SK-N-SH (cell line): ENCODE measurements around the gene VDR. TPM values are rescaled to one million over a fixed set of nuclear protein-coding genes. Genes with fewer than 3 reads are reported as not detected.
A peak's percentile ranks its signal among the peaks of the same experiment; 100 is the strongest.

Source experiments
- CTCF ChIA-PET: fragments of 300-600, 350-600 bp; formaldehyde crosslinking; extraction: SDS; loops from one replicate; lab custom pipeline; 2021; lab: Yijun Ruan, JAX
- POLR2A ChIA-PET: fragments of 350-600 bp; sonication (Branson Sonifier 250); formaldehyde crosslinking; extraction: SDS; loops from one replicate; lab custom pipeline; 2020; ENCODE audit warnings: antibody characterized with exemption, inconsistent platforms; lab: Yijun Ruan, JAX
- DNase-seq: peaks from one replicate; pipeline ENCODE4 v3.0.0; 2012
- H2AFZ ChIP-seq: fragments of 200-600 bp; sonication (generic); 2 replicates; pipeline ENCODE4 v1.8.1; 2016; ENCODE audit warnings: antibody characterized with exemption, mild to moderate bottlenecking, low read depth
- H3F3A ChIP-seq: fragments of 200-600 bp; sonication (generic); replicated peaks from 2 replicates; pipeline ENCODE3; 2016; ENCODE audit warnings: antibody characterized with exemption, mild to moderate bottlenecking; ENCODE audit not compliant: insufficient read depth
- H3K27ac ChIP-seq, 2 experiments: fragments of 200-500 bp in 1 of 2; fragments of 200-600 bp in 1 of 2; sonication (Bioruptor generic) in 1 of 2; sonication (generic), shearing (Covaris generic) in 1 of 2; 2 replicates each; pipeline versions ENCODE4 v1.5.1 to v1.6.1; 2014 to 2016; ENCODE audit warnings: low read depth in 2 of 2, inconsistent platforms in 1 of 2, low read length in 1 of 2, mild to moderate bottlenecking in 1 of 2, mixed read lengths in 1 of 2
- H3K27me3 ChIP-seq: fragments of 200-600 bp; sonication (generic), shearing (Covaris generic); 2 replicates; pipeline ENCODE4 v1.6.1; 2016; ENCODE audit warnings: mixed run types; ENCODE audit not compliant: insufficient read depth
- H3K36me3 ChIP-seq, 2 experiments: fragments of 200-500 bp in 1 of 2; fragments of 200-600 bp in 1 of 2; sonication (Bioruptor generic) in 1 of 2; sonication (generic) in 1 of 2; replicated peaks in 1 of 2; 2 replicates each; pipeline versions ENCODE3 to v1.5.1; 2014 to 2016; ENCODE audit warnings: low read length in 1 of 2, mild to moderate bottlenecking in 1 of 2; ENCODE audit not compliant: insufficient read depth in 2 of 2, control insufficient read depth in 1 of 2
- H3K4me1 ChIP-seq, 2 experiments: fragments of 200-500 bp in 1 of 2; fragments of 200-600 bp in 1 of 2; sonication (Bioruptor generic) in 1 of 2; sonication (generic), shearing (Covaris generic) in 1 of 2; 2 replicates each; pipeline versions ENCODE4 v1.5.1 to v1.6.1; 2014 to 2016; ENCODE audit warnings: low read depth in 1 of 2, low read length in 1 of 2, mixed run types in 1 of 2; ENCODE audit not compliant: insufficient read depth in 2 of 2, control insufficient read depth in 1 of 2
- H3K4me2 ChIP-seq: fragments of 200-600 bp; sonication (generic), shearing (Covaris generic); 2 replicates; pipeline ENCODE4 v1.6.1; 2017; ENCODE audit warnings: mixed run types
- H3K4me3 ChIP-seq, 2 experiments: fragments of 200-500 bp in 1 of 2; fragments of 200-600 bp in 1 of 2; sonication (Bioruptor generic) in 1 of 2; sonication (generic), shearing (Covaris generic) in 1 of 2; 2 replicates each; pipeline versions ENCODE4 v1.5.1 to v1.8.1; 2014 to 2016; ENCODE audit warnings: low read depth in 2 of 2, inconsistent platforms in 1 of 2, low read length in 1 of 2, mild to moderate bottlenecking in 1 of 2, mixed read lengths in 1 of 2, moderate library complexity in 1 of 2
- H3K79me2 ChIP-seq: fragments of 200-600 bp; sonication (generic); 2 replicates; pipeline ENCODE4 v1.8.1; 2017; ENCODE audit warnings: mild to moderate bottlenecking; ENCODE audit not compliant: insufficient read depth
- H3K9ac ChIP-seq: fragments of 200-600 bp; sonication (generic); 2 replicates; pipeline ENCODE4 v1.6.1; 2017; ENCODE audit warnings: mixed run types
- H3K9me2 ChIP-seq: fragments of 200-600 bp; sonication (generic); 2 replicates; pipeline ENCODE4 v1.6.1; 2017; ENCODE audit warnings: mixed run types
- H3K9me3 ChIP-seq: fragments of 200-600 bp; sonication (generic); 2 replicates; pipeline ENCODE4 v1.6.1; 2017; ENCODE audit warnings: mixed run types, mild to moderate bottlenecking, moderate library complexity
- H4K20me1 ChIP-seq: fragments of 200-600 bp; sonication (generic); 2 replicates; pipeline ENCODE4 v1.6.1; 2017; ENCODE audit warnings: mild to moderate bottlenecking, mixed run types; ENCODE audit not compliant: insufficient read depth
- CHD2 ChIP-seq: fragments of 150-350 bp; IDR thresholded peaks from 2 replicates; pipeline ENCODE4 v1.6.1; 2018; ENCODE audit warnings: low read length; ENCODE audit not compliant: partially characterized antibody
- ELF1 ChIP-seq: IDR thresholded peaks from 2 replicates; pipeline ENCODE4 v1.4.0; 2012
- EZH2phosphoT487 ChIP-seq: fragments of 200-600 bp; sonication (generic); IDR thresholded peaks from 2 replicates; pipeline ENCODE4 v1.6.1; 2017; ENCODE audit warnings: low read depth, mixed run types, mild to moderate bottlenecking, antibody characterized with exemption, moderate library complexity, borderline replicate concordance
- GABPA ChIP-seq: IDR thresholded peaks from 2 replicates; pipeline ENCODE4 v1.4.0; 2012; ENCODE audit warnings: low read depth, mild to moderate bottlenecking
- JUND ChIP-seq: IDR thresholded peaks from 2 replicates; pipeline ENCODE4 v1.4.0; 2012
- MXI1 ChIP-seq: IDR thresholded peaks from 2 replicates; pipeline ENCODE4 v1.6.1; 2012; ENCODE audit warnings: mild to moderate bottlenecking, low read depth, low read length, improper control_type of control experiment
- RAD21 ChIP-seq: IDR thresholded peaks from 2 replicates; pipeline ENCODE4 v1.6.1; 2012; ENCODE audit warnings: mild to moderate bottlenecking, low read length
- RCOR1 ChIP-seq: fragments of 150-350 bp; IDR thresholded peaks from 2 replicates; pipeline ENCODE4 v1.6.1; 2017; ENCODE audit warnings: antibody characterized with exemption, low read length
- SIN3A ChIP-seq: IDR thresholded peaks from 2 replicates; pipeline ENCODE4 v1.6.1; 2012; ENCODE audit warnings: low read depth, mild to moderate bottlenecking, low read length, moderate library complexity, borderline replicate concordance
- TEAD4 ChIP-seq: IDR thresholded peaks from 2 replicates; pipeline ENCODE4 v1.4.0; 2012; ENCODE audit warnings: mild to moderate bottlenecking, borderline replicate concordance; ENCODE audit not compliant: insufficient read depth
- YY1 ChIP-seq: IDR thresholded peaks from 2 replicates; pipeline ENCODE4 v1.4.0; 2012; ENCODE audit warnings: low read depth, mild to moderate bottlenecking
- WGBS: methylation state at CpG from one replicate; pipeline ENCODE4 v1.1.6; 2017; ENCODE audit warnings: low lambda C conversion rate; 5-methylcytosine and 5-hydroxymethylcytosine counted together
- polyA plus RNA-seq, 3 experiments: library from polyadenylated mRNA; depleted of rRNA; stranded (reverse); fragments of >200 nt; gene quantifications; 2 replicates each; pipeline ENCODE4 v1.2.3, GENCODE V29; 2012
- TF ChIP-seq, protein P1 (sequence below): fragments of 150-350 bp; IDR thresholded peaks from 2 replicates; pipeline ENCODE4 v1.6.1; 2017; ENCODE audit warnings: antibody characterized with exemption, low read length, low read depth, borderline replicate concordance
- TF ChIP-seq, protein P2 (sequence below): fragments of 150-350 bp; IDR thresholded peaks from 2 replicates; pipeline ENCODE4 v1.6.1; 2016; ENCODE audit warnings: mild to moderate bottlenecking, low read depth, low read length
- TF ChIP-seq, protein P3 (sequence below): IDR thresholded peaks from 2 replicates; pipeline ENCODE4 v1.6.1; 2012; ENCODE audit warnings: mild to moderate bottlenecking, low read depth, low read length, moderate library complexity

VDR gene
- polyA plus RNA-seq, 1 of the 3 experiments (the other 2 are of a cell fraction): 0.33 TPM

DNA sequence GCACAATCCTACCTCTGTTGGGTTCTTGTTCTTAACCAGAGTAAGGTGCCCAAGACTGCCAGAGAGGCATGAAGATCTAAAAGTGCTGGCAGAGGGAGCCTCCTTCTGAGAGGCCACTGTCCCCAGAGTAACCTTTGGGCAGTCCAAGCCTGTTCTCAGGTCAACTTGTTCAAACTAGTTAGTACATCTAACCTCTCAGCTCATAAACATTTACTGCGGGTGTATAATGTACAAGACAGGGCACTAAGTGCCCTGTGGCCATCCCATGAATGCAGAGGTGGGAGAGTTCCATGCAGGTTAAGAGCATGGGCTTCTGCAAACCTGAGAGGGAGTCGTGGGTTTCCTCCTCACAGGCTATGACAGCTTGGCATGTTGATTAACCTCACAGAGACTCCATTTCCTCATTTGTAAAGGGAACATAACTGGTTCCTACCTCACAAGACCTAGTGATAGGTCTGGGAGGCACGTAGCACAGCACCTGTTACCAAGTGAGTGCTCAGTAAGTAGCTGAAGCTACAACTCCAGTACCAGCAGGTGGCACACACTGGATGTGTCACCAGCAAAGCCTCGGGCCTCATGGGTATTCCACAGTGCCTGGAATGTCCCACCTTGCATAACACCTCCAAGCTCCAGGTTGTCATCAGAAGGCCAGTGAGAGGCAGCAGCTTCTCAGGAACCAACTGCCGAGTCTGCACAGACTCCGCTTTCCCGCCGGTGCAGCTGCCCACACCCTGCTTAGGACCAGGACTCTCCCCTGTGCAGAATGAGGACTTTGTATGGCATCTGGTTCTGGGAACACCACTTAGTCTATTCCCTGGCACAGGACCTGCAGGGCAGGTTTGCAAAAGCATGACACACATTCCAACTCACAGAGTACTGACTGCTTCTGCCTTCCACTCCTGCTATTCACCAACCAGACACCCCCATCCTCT is 4.4 kb downstream of the VDR start:
- CTCF ChIA-PET: interaction anchor here (0.6 to 4.2 kb wide), 4 partner anchors 37 to 158 kb away, joined by 3 to 25 read pairs (median 4); no protein-coding TSS in a partner anchor
- 61% methylated on average over 8 of the region's 8 CpGs for WGBS

DNA sequence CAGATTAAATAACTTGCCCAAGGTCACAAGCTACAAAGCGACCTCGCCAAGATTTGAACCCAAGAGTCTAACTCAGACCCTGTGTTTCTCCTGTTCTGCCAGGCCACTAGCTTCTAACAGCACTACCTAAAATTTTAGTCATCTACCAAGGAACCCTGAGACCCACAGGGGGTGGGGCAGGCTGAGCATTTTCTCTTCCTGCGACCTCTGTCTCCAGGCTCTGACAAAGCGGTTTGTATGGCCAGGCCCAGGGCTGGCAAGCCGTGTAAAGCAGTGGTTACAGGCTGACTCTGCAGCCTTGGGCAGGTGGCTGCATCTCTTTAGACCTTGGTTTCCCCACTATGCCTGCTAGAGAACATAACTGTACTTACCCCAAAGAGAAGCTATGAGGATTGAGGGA is 5.3 kb downstream of the VDR start:
- Histone ChIP-seq H3K9me3 (no peaks in the 10 kb centered on the region), H3K4me2 (no peak overlapping the region), H3K27me3 (no peaks in the 10 kb centered on the region), H3K4me1 (peaks cover 7 to 14% of the 10 kb centered on the region in 2 experiments; a peak in 2 of 4 replicates), H3K9ac (no peak overlapping the region), H3K27ac (no peak overlapping the region), H3K79me2 (no peaks in the 10 kb centered on the region), H3K9me2 (no peaks in the 10 kb centered on the region), H3F3A (no peaks in the 10 kb centered on the region), H4K20me1 (no peaks in the 10 kb centered on the region), H3K4me3 (no peak overlapping the region), H2AFZ (no peak overlapping the region), H3K36me3 (no peaks in the 10 kb centered on the region)
- TF ChIP-seq RCOR1 (no peak), JUND (no peak), TEAD4 (no peak), EZH2phosphoT487 (no peak), RAD21 (no peak)
- CTCF ChIA-PET: interaction anchor here (0.6 to 4.2 kb wide), 3 partner anchors 50 to 157 kb away, joined by 3 to 25 read pairs (median 6); no protein-coding TSS in a partner anchor
- DNase-seq: no peak
- 78% methylated on average over 4 of the region's 5 CpGs for WGBS
- POLR2A ChIA-PET: no interaction called here

More for the DNA sequence above, 4.4 kb downstream of the VDR start:
- Histone ChIP-seq H3K79me2 (no peaks in the 10 kb centered on the region), H3K27me3 (peaks cover 4% of the 10 kb centered on the region), H3K9me3 (no peaks in the 10 kb centered on the region), H3K4me3 (no peak overlapping the region), H3K9me2 (no peaks in the 10 kb centered on the region), H2AFZ (no peak overlapping the region), H3K9ac (no peak overlapping the region), H3K4me1 (peaks cover 7 to 21% of the 10 kb centered on the region in 2 experiments; a peak in 2 of 4 replicates), H3K27ac (no peak overlapping the region), H3F3A (no peaks in the 10 kb centered on the region), H3K4me2 (no peak overlapping the region), H4K20me1 (no peaks in the 10 kb centered on the region), H3K36me3 (no peaks in the 10 kb centered on the region)
- POLR2A ChIA-PET: no interaction called here
- no peak for DNase-seq
- TF ChIP-seq RAD21 (peak; percentile 27; the same call in 1 of the 2 replicates), JUND (no peak)

DNA sequence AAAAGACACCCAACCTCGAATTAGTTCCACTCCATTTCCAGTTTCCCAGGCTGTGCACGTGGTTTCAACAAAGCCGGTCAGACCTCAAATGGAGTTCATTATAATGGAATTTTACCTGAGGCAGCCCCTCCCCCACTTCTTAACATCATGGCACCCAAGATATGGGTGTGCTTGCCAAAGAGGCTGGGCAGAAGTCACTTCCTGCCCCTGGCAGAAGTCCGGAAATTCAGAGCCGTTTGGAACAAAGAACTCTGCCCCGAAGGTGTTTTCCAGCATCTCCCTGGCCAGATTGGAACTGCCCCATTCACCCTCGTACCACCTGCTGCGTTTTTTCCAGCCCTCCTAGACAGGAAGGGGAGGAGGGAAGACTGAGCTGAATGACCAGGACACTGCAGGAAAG is 8.2 kb downstream of the VDR start:
- no peaks in the 10 kb centered on the region for H4K20me1 ChIP-seq
- H3K9me2 ChIP-seq: no peaks in the 10 kb centered on the region
- no peaks in the 10 kb centered on the region for H3K9me3 ChIP-seq
- no peaks in the 10 kb centered on the region for H3K27me3 ChIP-seq
- H3K4me3 ChIP-seq: no peak overlapping the region
- WGBS: 25% methylated on average over 7 of the region's 8 CpGs
- no peak for DNase-seq
- H3K27ac ChIP-seq: no peak overlapping the region
- ChIA-PET POLR2A (no interaction called here), CTCF (interaction anchor here (1.1 to 3.6 kb wide), 6 partner anchors 9 to 269 kb away, joined by 3 to 19 read pairs (median 3); partner anchors contain the start of gene VDR)
- no peak overlapping the region for H2AFZ ChIP-seq
- H3F3A ChIP-seq: no peaks in the 10 kb centered on the region
- H3K4me1 ChIP-seq: peaks cover 0 to 14% of the 10 kb centered on the region in 2 experiments; a peak in 1 of 4 replicates
- H3K36me3 ChIP-seq: no peaks in the 10 kb centered on the region
- no peaks in the 10 kb centered on the region for H3K79me2 ChIP-seq
- H3K9ac ChIP-seq: no peak overlapping the region
- H3K4me2 ChIP-seq: no peak overlapping the region
- no peak for TF ChIP-seq GABPA
- TF ChIP-seq ELF1: no peak
- TF ChIP-seq YY1: no peak
- no peak for TF ChIP-seq MXI1
- TF ChIP-seq, protein P1, sequence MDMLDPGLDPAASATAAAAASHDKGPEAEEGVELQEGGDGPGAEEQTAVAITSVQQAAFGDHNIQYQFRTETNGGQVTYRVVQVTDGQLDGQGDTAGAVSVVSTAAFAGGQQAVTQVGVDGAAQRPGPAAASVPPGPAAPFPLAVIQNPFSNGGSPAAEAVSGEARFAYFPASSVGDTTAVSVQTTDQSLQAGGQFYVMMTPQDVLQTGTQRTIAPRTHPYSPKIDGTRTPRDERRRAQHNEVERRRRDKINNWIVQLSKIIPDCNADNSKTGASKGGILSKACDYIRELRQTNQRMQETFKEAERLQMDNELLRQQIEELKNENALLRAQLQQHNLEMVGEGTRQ: no peak
- no peak for TF ChIP-seq SIN3A
- TF ChIP-seq, protein P2, sequence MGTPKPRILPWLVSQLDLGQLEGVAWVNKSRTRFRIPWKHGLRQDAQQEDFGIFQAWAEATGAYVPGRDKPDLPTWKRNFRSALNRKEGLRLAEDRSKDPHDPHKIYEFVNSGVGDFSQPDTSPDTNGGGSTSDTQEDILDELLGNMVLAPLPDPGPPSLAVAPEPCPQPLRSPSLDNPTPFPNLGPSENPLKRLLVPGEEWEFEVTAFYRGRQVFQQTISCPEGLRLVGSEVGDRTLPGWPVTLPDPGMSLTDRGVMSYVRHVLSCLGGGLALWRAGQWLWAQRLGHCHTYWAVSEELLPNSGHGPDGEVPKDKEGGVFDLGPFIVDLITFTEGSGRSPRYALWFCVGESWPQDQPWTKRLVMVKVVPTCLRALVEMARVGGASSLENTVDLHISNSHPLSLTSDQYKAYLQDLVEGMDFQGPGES: no peak
- no peak for TF ChIP-seq CHD2
- TF ChIP-seq, protein P3, sequence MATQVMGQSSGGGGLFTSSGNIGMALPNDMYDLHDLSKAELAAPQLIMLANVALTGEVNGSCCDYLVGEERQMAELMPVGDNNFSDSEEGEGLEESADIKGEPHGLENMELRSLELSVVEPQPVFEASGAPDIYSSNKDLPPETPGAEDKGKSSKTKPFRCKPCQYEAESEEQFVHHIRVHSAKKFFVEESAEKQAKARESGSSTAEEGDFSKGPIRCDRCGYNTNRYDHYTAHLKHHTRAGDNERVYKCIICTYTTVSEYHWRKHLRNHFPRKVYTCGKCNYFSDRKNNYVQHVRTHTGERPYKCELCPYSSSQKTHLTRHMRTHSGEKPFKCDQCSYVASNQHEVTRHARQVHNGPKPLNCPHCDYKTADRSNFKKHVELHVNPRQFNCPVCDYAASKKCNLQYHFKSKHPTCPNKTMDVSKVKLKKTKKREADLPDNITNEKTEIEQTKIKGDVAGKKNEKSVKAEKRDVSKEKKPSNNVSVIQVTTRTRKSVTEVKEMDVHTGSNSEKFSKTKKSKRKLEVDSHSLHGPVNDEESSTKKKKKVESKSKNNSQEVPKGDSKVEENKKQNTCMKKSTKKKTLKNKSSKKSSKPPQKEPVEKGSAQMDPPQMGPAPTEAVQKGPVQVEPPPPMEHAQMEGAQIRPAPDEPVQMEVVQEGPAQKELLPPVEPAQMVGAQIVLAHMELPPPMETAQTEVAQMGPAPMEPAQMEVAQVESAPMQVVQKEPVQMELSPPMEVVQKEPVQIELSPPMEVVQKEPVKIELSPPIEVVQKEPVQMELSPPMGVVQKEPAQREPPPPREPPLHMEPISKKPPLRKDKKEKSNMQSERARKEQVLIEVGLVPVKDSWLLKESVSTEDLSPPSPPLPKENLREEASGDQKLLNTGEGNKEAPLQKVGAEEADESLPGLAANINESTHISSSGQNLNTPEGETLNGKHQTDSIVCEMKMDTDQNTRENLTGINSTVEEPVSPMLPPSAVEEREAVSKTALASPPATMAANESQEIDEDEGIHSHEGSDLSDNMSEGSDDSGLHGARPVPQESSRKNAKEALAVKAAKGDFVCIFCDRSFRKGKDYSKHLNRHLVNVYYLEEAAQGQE: no peak
